OCI-LY1 (cell line): ENCODE results near the gene GANAB.

ENCODE experiments used
- EZH2 ChIP-seq: fragments of 200-600 bp; sonication (generic), shearing (Covaris generic); IDR thresholded peaks from 2 replicates; pipeline ENCODE4 v1.8.0; 2017; ENCODE audit warnings: borderline replicate concordance, mixed run types, mild to moderate bottlenecking, antibody characterized with exemption, low read length, moderate library complexity, mixed read lengths
- TF ChIP-seq, protein P1 (sequence below): fragments of 200-600 bp; sonication (generic), shearing (Covaris generic); IDR thresholded peaks from 2 replicates; pipeline ENCODE4 v1.5.1; 2017; ENCODE audit warnings: mild to moderate bottlenecking, antibody characterized with exemption, low read length, moderate library complexity, mixed read lengths

DNA sequence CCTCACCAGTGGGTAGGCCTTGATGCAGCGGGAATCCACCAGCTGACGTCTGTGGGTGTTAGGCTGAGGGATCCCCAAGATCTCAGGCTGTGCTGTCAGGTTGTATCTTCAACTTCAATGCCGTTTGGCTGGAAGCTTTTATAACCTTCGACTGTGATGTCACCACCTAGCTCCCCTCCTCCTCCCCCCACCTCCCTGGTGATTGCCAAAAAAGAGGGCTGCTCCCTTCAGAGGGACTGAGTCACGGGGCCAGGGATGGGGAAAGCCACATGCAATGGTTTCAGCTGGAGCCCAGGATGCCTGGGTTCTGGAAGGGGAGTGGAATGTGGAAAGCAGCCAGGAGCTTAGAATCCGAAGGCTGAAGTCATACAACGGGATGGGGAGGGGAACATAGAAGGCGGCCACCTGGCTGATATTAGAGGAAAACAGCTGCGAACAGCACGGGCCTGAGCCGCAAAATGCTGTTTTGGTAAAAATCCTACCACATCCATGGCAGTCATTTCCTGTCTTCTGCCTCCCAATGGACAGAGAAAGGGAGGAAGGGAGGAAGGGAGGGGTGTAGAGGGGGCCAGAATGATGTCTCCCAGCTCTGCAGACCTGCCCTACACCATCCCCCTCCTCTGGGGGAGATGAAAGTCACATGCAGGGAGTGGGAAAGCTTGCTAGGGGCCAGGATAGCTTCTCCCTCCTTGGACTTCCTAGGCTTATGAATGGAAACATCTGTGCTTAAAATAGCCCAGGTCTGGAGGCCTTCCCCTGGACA is 43.2 kb upstream of the GANAB start, which contains the start of gene LRRN4CL:
- TF ChIP-seq, protein P1, sequence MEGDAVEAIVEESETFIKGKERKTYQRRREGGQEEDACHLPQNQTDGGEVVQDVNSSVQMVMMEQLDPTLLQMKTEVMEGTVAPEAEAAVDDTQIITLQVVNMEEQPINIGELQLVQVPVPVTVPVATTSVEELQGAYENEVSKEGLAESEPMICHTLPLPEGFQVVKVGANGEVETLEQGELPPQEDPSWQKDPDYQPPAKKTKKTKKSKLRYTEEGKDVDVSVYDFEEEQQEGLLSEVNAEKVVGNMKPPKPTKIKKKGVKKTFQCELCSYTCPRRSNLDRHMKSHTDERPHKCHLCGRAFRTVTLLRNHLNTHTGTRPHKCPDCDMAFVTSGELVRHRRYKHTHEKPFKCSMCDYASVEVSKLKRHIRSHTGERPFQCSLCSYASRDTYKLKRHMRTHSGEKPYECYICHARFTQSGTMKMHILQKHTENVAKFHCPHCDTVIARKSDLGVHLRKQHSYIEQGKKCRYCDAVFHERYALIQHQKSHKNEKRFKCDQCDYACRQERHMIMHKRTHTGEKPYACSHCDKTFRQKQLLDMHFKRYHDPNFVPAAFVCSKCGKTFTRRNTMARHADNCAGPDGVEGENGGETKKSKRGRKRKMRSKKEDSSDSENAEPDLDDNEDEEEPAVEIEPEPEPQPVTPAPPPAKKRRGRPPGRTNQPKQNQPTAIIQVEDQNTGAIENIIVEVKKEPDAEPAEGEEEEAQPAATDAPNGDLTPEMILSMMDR = no peak
- no peak for TF ChIP-seq EZH2
